ENCODE results near the gene PLOD2.

Gene PLOD2

DNA sequence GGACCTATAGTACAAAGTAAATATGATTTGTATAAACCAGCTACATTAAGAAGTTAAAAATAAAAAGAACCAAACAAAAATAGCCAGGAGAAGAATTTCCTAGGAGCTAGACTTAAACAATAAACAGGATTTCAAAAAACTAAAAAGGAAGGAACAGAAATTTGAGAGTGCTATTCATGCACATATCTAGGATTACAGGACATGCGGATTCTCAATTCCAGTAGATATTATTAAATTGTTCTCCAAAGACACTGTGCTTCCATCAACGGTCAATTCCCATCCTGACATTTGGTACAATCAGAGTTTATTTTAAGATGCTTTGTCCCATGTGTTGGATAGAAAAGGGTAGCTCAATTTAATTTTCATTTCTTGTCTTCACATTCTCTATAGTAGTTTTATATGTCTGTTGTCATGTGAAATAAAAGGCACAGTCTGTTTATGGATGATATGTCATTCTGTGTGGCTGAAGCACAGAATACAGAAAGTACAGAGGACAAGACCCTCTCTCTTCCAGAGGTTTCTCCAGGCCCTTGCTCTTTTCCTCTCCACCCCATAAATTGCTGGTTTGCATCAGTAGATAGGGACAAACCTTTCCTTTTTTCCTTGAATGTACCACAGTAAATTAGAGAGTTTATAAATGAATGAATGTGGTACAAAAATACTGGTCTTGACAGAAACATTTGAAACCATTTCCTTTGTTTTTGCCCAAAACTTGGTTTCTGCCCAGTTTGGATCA lies 3.5 kb downstream of the PLOD2 start:
- Histone ChIP-seq H4K91ac (ENCODE audit: low read length) (no peak overlapping the region), H3K4me3 (ENCODE audit: insufficient read depth in 1 of 2, low read depth in 1 of 2, low read length in 2 of 2) (peak overlapping the region in 1 of 2 experiments; percentile 65), H3K4ac (ENCODE audit: low read depth in 1 of 2, low read length in 2 of 2) (no peak overlapping the region), H3K9me3 (ENCODE audit: control insufficient read depth, low read length) (no peaks in the 10 kb centered on the region), H2BK120ac (ENCODE audit: low read depth, low read length) (no peak overlapping the region), H3K27ac (ENCODE audit: low read length, poor library complexity, severe bottlenecking) (no peak overlapping the region), H3K27me3 (ENCODE audit: control insufficient read depth in 1 of 2, insufficient read depth in 1 of 2, low read length in 2 of 2) (no peaks in the 10 kb centered on the region), H2AK5ac (ENCODE audit: low read length, severe bottlenecking) (no peak overlapping the region), H3K23ac (ENCODE audit: low read length in 2 of 2) (no peak overlapping the region), H4K8ac (ENCODE audit: low read length) (no peak overlapping the region), H3K14ac (ENCODE audit: low read length in 2 of 2) (no peak overlapping the region), H3K36me3 (ENCODE audit: control insufficient read depth in 1 of 2, insufficient read depth in 2 of 2, low read depth in 1 of 2, low read length in 2 of 2) (no peaks in the 10 kb centered on the region), H3K4me1 (ENCODE audit: control insufficient read depth, insufficient read depth, low read depth, low read length) (peaks cover 9% of the 10 kb centered on the region), H3K4me2 (ENCODE audit: low read length, poor library complexity, severe bottlenecking) (peak overlapping the region; percentile 25), H2BK15ac (ENCODE audit: low read depth, poor library complexity, severe bottlenecking) (no peak overlapping the region), H2BK5ac (ENCODE audit: low read depth, low read length, poor library complexity, severe bottlenecking) (no peak overlapping the region), H3K18ac (ENCODE audit: low read depth in 1 of 2, low read length in 2 of 2) (no peak overlapping the region), H3K9ac (ENCODE audit: low read length) (peak overlapping the region; percentile 71), H3K79me1 (replicated peaks; ENCODE audit: low read length, poor library complexity, severe bottlenecking) (peaks cover under 1% of the 10 kb centered on the region), H2AFZ (ENCODE audit: low read depth, low read length) (no peak overlapping the region), H2BK12ac (ENCODE audit: low read length in 2 of 2) (no peak overlapping the region)
- DNase-seq: no peak
- WGBS: 100% methylated on average over 1 of the region's 2 CpGs

DNA sequence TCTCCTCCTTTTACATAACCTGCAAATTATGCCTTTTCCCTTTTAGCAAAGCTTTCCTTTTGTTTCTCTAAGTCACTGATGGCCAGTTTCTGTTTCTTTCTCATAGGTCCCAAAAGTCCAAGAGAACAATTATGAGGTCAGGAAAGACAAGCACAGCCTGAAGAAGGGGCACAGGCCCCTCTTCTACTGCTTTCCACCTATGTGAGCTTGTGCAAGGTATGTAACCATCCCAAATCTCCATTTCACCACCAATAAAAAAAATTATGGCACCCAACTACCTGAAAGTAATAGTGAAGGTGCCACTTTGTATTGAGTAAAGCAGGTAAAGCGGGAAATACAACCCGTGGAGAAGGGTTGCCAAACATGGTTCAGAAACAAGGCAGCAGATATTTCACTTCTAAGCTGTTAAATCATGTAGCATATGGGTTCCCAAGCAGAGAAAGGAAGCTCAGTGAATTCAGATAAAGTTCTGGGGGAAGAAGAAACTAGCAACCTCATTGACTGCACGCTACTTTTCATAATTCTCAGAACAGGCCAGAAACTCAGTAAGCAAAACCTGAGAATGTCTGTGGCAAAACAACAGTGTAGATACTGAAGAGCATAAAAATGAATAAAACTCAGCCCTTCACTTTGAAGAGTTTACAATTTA lies 4.2 kb downstream of the PLOD2 start:
- Histone ChIP-seq H4K91ac (ENCODE audit: low read length) (no peak overlapping the region), H2BK12ac (ENCODE audit: low read length in 2 of 2) (no peak overlapping the region), H2AK5ac (ENCODE audit: low read length, severe bottlenecking) (peak overlapping the region; percentile 78), H3K14ac (ENCODE audit: low read length in 2 of 2) (no peak overlapping the region), H3K27me3 (ENCODE audit: control insufficient read depth in 1 of 2, insufficient read depth in 1 of 2, low read length in 2 of 2) (no peaks in the 10 kb centered on the region), H3K4me2 (ENCODE audit: low read length, poor library complexity, severe bottlenecking) (no peak overlapping the region), H3K4me3 (ENCODE audit: insufficient read depth in 1 of 2, low read depth in 1 of 2, low read length in 2 of 2) (peak overlapping the region in 1 of 2 experiments; percentile 65), H3K4me1 (ENCODE audit: control insufficient read depth, insufficient read depth, low read depth, low read length) (peaks cover 12% of the 10 kb centered on the region), H3K23ac (ENCODE audit: low read length in 2 of 2) (no peak overlapping the region), H4K8ac (ENCODE audit: low read length) (no peak overlapping the region), H2BK120ac (ENCODE audit: low read depth, low read length) (no peak overlapping the region), H3K9ac (ENCODE audit: low read length) (peak overlapping the region; percentile 71), H3K36me3 (ENCODE audit: control insufficient read depth in 1 of 2, insufficient read depth in 2 of 2, low read depth in 1 of 2, low read length in 2 of 2) (no peaks in the 10 kb centered on the region), H2AFZ (ENCODE audit: low read depth, low read length) (no peak overlapping the region), H3K4ac (ENCODE audit: low read depth in 1 of 2, low read length in 2 of 2) (no peak overlapping the region), H3K18ac (ENCODE audit: low read depth in 1 of 2, low read length in 2 of 2) (no peak overlapping the region), H3K79me1 (replicated peaks; ENCODE audit: low read length, poor library complexity, severe bottlenecking) (no peaks in the 10 kb centered on the region), H2BK15ac (ENCODE audit: low read depth, poor library complexity, severe bottlenecking) (no peak overlapping the region), H2BK5ac (ENCODE audit: low read depth, low read length, poor library complexity, severe bottlenecking) (no peak overlapping the region), H3K27ac (ENCODE audit: low read length, poor library complexity, severe bottlenecking) (no peak overlapping the region), H3K9me3 (ENCODE audit: control insufficient read depth, low read length) (no peaks in the 10 kb centered on the region)
- no peak for DNase-seq
- WGBS: 100% methylated on average over 3 of the region's 3 CpGs

- Histone ChIP-seq H4K91ac (ENCODE audit: low read length) (no peak overlapping the region), H2BK5ac (ENCODE audit: low read depth, low read length, poor library complexity, severe bottlenecking) (no peak overlapping the region), H2AFZ (ENCODE audit: low read depth, low read length) (no peak overlapping the region), H3K36me3 (ENCODE audit: control insufficient read depth in 1 of 2, insufficient read depth in 2 of 2, low read depth in 1 of 2, low read length in 2 of 2) (peaks cover 0 to 4% of the 10 kb centered on the region in 2 experiments), H2BK15ac (ENCODE audit: low read depth, poor library complexity, severe bottlenecking) (no peak overlapping the region), H3K18ac (ENCODE audit: low read depth in 1 of 2, low read length in 2 of 2) (no peak overlapping the region), H3K4me1 (ENCODE audit: control insufficient read depth, insufficient read depth, low read depth, low read length) (peaks cover 10% of the 10 kb centered on the region), H3K4me3 (ENCODE audit: insufficient read depth in 1 of 2, low read depth in 1 of 2, low read length in 2 of 2) (peak overlapping the region in 1 of 2 experiments; percentile 65), H3K79me1 (replicated peaks; ENCODE audit: low read length, poor library complexity, severe bottlenecking) (peaks cover 4% of the 10 kb centered on the region), H2AK5ac (ENCODE audit: low read length, severe bottlenecking) (no peak overlapping the region), H3K9me3 (ENCODE audit: control insufficient read depth, low read length) (no peaks in the 10 kb centered on the region), H2BK120ac (ENCODE audit: low read depth, low read length) (no peak overlapping the region), H3K27ac (ENCODE audit: low read length, poor library complexity, severe bottlenecking) (no peak overlapping the region), H3K23ac (ENCODE audit: low read length in 2 of 2) (no peak overlapping the region), H4K8ac (ENCODE audit: low read length) (no peak overlapping the region), H2BK12ac (ENCODE audit: low read length in 2 of 2) (no peak overlapping the region), H3K14ac (ENCODE audit: low read length in 2 of 2) (no peak overlapping the region), H3K4ac (ENCODE audit: low read depth in 1 of 2, low read length in 2 of 2) (no peak overlapping the region), H3K4me2 (ENCODE audit: low read length, poor library complexity, severe bottlenecking) (peak overlapping the region; percentile 27), H3K27me3 (ENCODE audit: control insufficient read depth in 1 of 2, insufficient read depth in 1 of 2, low read length in 2 of 2) (no peaks in the 10 kb centered on the region), H3K9ac (ENCODE audit: low read length) (peak overlapping the region; percentile 71)
- no peak for DNase-seq
- 88% methylated on average over 4 of the region's 4 CpGs for WGBS
Observed at GRCh38 chr3:146156095-146156494, 4.9 kb downstream of the PLOD2 start.

DNA sequence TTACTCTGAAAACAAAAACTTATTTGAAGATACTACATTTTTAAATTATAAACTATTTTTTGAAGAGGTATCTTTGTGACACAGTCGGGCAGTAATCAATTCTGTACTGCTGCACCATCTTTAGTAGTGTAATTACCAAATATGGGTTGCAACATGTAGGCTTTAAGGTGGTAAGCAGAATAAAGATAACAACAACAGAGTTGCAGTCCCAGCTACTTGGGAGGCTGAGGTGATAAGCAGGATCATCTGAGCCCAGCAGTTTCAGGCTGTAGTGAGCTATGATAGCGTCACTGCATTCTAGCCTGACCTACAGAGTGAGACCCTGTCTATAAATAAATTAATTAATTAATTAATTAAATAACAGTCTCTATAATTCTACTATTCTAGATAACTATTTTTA lies 6.0 kb downstream of the PLOD2 start:
- Histone ChIP-seq H2BK120ac (ENCODE audit: low read depth, low read length) (no peak overlapping the region), H3K4me1 (ENCODE audit: control insufficient read depth, insufficient read depth, low read depth, low read length) (peaks cover 10% of the 10 kb centered on the region)

More for the DNA sequence above, 6.0 kb downstream of the PLOD2 start:
- Histone ChIP-seq H3K27ac (ENCODE audit: low read length, poor library complexity, severe bottlenecking) (no peak overlapping the region), H3K27me3 (ENCODE audit: control insufficient read depth in 1 of 2, insufficient read depth in 1 of 2, low read length in 2 of 2) (no peaks in the 10 kb centered on the region), H3K18ac (ENCODE audit: low read depth in 1 of 2, low read length in 2 of 2) (no peak overlapping the region), H2AK5ac (ENCODE audit: low read length, severe bottlenecking) (no peak overlapping the region), H3K23ac (ENCODE audit: low read length in 2 of 2) (no peak overlapping the region), H3K14ac (ENCODE audit: low read length in 2 of 2) (no peak overlapping the region), H2BK12ac (ENCODE audit: low read length in 2 of 2) (no peak overlapping the region), H3K9ac (ENCODE audit: low read length) (no peak overlapping the region), H4K91ac (ENCODE audit: low read length) (no peak overlapping the region), H4K8ac (ENCODE audit: low read length) (no peak overlapping the region), H2BK15ac (ENCODE audit: low read depth, poor library complexity, severe bottlenecking) (no peak overlapping the region), H3K4me3 (ENCODE audit: insufficient read depth in 1 of 2, low read depth in 1 of 2, low read length in 2 of 2) (no peak overlapping the region), H3K4me2 (ENCODE audit: low read length, poor library complexity, severe bottlenecking) (no peak overlapping the region), H2AFZ (ENCODE audit: low read depth, low read length) (no peak overlapping the region), H3K4ac (ENCODE audit: low read depth in 1 of 2, low read length in 2 of 2) (no peak overlapping the region), H3K9me3 (ENCODE audit: control insufficient read depth, low read length) (no peaks in the 10 kb centered on the region), H3K36me3 (ENCODE audit: control insufficient read depth in 1 of 2, insufficient read depth in 2 of 2, low read depth in 1 of 2, low read length in 2 of 2) (peaks cover 0 to 6% of the 10 kb centered on the region in 2 experiments), H2BK5ac (ENCODE audit: low read depth, low read length, poor library complexity, severe bottlenecking) (no peak overlapping the region), H3K79me1 (replicated peaks; ENCODE audit: low read length, poor library complexity, severe bottlenecking) (peaks cover 6% of the 10 kb centered on the region)
- no peak for DNase-seq
- WGBS: 88% methylated on average over 1 of the region's 2 CpGs

All from mesenchymal stem cell (in vitro differentiated cells and primary cell).